HUES48 (cell line): Measurements from ENCODE around the gene NEDD4L.
"Not testable (repeated sequence)": the region's sequence is repeated elsewhere in the genome, so short reads cannot be mapped to it uniquely, and the experiment has no call there.

ENCODE experiments used
- H3K27ac ChIP-seq: one replicate; pipeline ENCODE4 v1.7.0; 2013; ENCODE audit warnings: low read depth, low read length, inconsistent platforms
- H3K27me3 ChIP-seq: 2 replicates; pipeline ENCODE4 v1.6.1; 2013; ENCODE audit warnings: mild to moderate bottlenecking, low read length; ENCODE audit not compliant: control insufficient read depth, insufficient read depth
- H3K36me3 ChIP-seq: 2 replicates; pipeline ENCODE4 v1.6.1; 2013; ENCODE audit warnings: low read length; ENCODE audit not compliant: control insufficient read depth, insufficient read depth
- H3K4me1 ChIP-seq: 2 replicates; pipeline ENCODE4 v1.6.1; 2013; ENCODE audit warnings: mild to moderate bottlenecking, low read length; ENCODE audit not compliant: control insufficient read depth, insufficient read depth
- H3K4me3 ChIP-seq: 2 replicates; pipeline ENCODE4 v1.5.1; 2013; ENCODE audit warnings: mild to moderate bottlenecking, low read depth, low read length
- H3K9ac ChIP-seq: 2 replicates; pipeline ENCODE4 v1.6.1; 2013; ENCODE audit warnings: mild to moderate bottlenecking, low read depth, low read length, moderate library complexity
- H3K9me3 ChIP-seq: 2 replicates; pipeline ENCODE4 v1.6.1; 2013; ENCODE audit warnings: low read length; ENCODE audit not compliant: control insufficient read depth, insufficient read depth

Gene NEDD4L

DNA sequence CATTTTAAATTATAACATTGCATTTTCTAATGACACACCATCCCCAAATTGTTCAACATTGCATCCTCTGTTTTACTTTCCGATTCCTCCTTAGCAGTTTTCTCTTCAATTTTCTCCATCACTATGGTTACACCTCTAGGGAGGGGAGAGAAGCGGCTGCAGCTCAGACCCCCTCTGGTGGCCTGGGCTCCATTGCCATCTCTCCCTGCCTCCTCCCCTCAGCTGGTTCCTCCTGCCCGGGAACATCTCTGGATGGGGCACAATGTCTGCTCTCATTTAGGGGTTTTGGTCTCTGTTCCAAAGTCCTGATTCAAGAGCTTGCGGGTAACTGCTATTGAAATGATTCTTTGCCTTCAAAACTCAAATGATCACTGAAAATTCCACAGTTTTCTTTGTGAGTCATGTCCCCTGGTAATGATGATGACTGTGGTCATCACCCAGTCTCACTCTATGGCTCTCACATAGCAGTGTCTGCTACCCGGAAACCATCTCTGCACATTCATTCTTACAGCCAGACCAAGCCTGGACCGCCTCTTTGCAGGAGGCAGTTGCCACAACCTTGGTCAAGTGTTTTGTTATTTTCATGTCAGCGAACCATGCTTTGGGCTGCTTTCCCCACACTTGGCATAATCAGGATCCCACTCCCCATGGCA, 321.0 kb downstream of the NEDD4L start:
- Histone ChIP-seq H3K9ac (no peak overlapping the region), H3K4me1 (peaks cover 4% of the 10 kb centered on the region; the same call in 1 of the 2 replicates)

DNA sequence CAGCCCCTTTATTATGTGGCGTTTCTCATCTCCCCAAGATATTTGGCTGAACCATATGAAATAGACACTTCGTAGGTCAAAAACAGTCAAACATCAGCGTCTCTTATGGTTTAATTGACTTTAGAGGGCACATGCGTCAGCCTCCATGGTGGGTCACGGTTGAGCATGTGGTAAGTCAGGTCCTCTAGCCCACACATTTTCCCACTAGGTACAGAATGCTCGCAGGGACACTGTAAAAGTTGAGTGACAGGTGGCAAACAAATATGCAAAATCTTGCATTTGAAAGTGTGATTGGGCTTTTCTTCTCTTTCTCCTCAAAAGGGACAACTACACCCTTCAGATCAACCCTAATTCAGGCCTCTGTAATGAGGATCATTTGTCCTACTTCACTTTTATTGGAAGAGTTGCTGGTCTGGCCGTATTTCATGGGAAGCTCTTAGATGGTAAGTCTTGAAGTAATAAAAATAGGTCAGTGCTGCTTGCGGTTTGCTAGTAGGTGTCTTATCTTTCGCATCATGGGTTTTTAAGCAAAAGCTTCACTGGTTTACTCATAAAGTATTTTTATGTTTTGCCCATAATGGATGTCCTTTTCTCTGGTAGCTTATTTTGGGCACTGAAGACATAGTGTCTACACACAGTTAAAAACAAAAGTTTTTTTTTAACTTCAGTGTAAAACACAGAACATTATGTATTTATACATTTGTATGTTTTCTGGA, 323.6 kb downstream of the NEDD4L start:
- H3K9ac ChIP-seq, result no peak overlapping the region
- no peaks in the 10 kb centered on the region for H3K9me3 ChIP-seq
- peaks cover 4% of the 10 kb centered on the region; the same call in 1 of the 2 replicates for H3K4me1 ChIP-seq
- no peaks in the 10 kb centered on the region for H3K27me3 ChIP-seq
- H3K27ac ChIP-seq, result no peak overlapping the region
- no peak overlapping the region for H3K4me3 ChIP-seq
- peaks cover 75% of the 10 kb centered on the region for H3K36me3 ChIP-seq

More for the DNA sequence above, 321.0 kb downstream of the NEDD4L start:
- H3K36me3 ChIP-seq, result peaks cover 61% of the 10 kb centered on the region
- H3K27ac ChIP-seq, result no peak overlapping the region
- H3K4me3 ChIP-seq, result no peak overlapping the region
- H3K27me3 ChIP-seq, result no peaks in the 10 kb centered on the region
- H3K9me3 ChIP-seq, result no peaks in the 10 kb centered on the region

DNA sequence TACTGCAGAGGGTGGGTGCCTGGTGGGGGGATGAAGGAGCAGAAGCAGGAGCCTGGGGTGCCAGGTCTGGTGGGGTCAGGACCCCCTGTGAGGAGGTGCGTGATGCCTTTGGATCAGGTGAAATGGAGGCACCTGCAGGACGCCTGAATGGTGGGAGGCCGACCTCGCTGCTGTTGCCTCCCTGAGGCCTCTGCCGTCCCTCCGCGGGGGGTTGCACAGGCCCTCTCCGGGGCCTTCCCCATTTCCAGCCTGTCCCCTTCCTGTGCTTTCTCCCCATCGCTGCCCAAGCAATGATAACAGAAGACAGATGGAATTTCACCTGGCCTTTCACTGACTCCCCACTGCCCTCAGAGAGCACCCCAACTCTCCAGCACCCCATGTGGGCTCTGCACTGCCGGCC, 325.6 kb downstream of the NEDD4L start:
- H3K9me3 ChIP-seq, result no peaks in the 10 kb centered on the region
- H3K9ac ChIP-seq, result no peak overlapping the region
- peaks cover 87% of the 10 kb centered on the region for H3K36me3 ChIP-seq
- no peaks in the 10 kb centered on the region for H3K27me3 ChIP-seq
- H3K4me1 ChIP-seq, result no peaks in the 10 kb centered on the region
- H3K27ac ChIP-seq, result no peak overlapping the region
- no peak overlapping the region for H3K4me3 ChIP-seq

DNA sequence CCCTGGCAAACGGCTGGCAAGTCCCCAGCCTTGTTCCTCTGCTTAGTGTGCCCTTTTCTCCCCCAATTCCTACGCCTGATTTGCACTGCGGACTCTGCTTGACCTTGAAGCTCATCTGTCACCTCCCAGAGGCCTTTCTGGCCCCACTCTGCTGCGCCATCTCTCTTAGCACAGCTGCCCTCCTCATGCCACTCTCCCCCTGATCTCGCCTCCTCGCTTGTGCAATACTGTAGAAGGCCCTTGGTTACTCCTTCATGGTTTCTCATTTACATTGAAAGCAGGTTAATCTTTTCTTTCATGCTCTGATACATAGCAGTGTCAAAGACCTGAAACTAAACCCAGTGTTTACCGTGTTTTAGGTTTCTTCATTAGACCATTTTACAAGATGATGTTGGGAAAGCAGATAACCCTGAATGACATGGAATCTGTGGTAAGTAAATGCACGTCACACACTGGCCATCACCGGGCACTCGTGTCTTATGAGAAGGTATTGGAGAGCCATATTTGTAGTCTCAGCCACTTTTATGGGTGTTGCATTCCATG, 326.1 kb downstream of the NEDD4L start:
- Histone ChIP-seq H3K9me3 (no peaks in the 10 kb centered on the region), H3K4me3 (no peak overlapping the region), H3K4me1 (no peaks in the 10 kb centered on the region), H3K9ac (no peak overlapping the region), H3K36me3 (peaks cover 87% of the 10 kb centered on the region), H3K27ac (no peak overlapping the region), H3K27me3 (no peaks in the 10 kb centered on the region)

DNA sequence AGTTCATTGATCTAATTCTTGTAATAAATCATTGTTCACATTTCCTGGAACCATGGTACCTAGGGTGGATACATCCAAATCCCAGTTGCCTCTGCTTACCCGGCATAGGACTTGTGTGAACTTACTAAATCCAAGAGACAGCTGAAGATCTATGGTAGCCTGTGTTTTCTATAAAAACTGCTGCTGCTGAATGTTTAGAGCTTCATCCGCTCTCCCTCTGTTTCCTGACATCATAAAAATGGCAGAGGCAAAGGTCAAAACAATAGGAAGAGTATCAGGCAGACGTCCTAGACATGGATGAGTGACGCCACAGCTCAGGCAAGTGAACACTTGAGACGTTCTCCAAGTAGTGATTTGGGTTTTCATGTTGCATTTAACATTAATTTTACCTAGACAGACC, 326.6 kb downstream of the NEDD4L start:
- H3K27me3 ChIP-seq, result no peaks in the 10 kb centered on the region
- H3K36me3 ChIP-seq, result peaks cover 86% of the 10 kb centered on the region
- H3K4me1 ChIP-seq, result no peaks in the 10 kb centered on the region
- no peak overlapping the region for H3K9ac ChIP-seq
- no peak overlapping the region for H3K4me3 ChIP-seq
- no peaks in the 10 kb centered on the region for H3K9me3 ChIP-seq
- no peak overlapping the region for H3K27ac ChIP-seq

DNA sequence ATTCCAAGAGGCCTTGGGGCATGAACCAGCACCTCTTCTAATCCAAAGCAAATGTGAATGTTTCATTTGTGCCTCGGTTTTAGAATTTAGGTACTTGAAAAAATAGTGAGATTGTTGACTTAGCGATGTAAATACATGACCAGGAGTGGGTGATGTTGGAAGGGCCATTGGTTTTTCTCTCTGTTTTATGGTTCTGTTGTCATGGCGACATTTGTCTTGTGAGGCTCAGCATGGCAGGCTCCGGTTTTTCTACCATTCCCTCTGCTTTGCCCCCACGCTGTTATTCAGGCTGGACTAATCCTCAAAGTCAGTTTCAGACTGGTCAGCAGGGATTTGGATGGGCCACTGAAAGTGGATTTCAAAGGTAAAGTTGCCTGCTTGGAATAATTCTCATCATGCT, 329.5 kb downstream of the NEDD4L start:
- H3K4me1 ChIP-seq, result no peaks in the 10 kb centered on the region
- H3K4me3 ChIP-seq, result no peak overlapping the region
- no peak overlapping the region for H3K9ac ChIP-seq
- no peaks in the 10 kb centered on the region for H3K27me3 ChIP-seq
- H3K36me3 ChIP-seq, result peaks cover 84% of the 10 kb centered on the region
- no peak overlapping the region for H3K27ac ChIP-seq
- no peaks in the 10 kb centered on the region for H3K9me3 ChIP-seq

DNA sequence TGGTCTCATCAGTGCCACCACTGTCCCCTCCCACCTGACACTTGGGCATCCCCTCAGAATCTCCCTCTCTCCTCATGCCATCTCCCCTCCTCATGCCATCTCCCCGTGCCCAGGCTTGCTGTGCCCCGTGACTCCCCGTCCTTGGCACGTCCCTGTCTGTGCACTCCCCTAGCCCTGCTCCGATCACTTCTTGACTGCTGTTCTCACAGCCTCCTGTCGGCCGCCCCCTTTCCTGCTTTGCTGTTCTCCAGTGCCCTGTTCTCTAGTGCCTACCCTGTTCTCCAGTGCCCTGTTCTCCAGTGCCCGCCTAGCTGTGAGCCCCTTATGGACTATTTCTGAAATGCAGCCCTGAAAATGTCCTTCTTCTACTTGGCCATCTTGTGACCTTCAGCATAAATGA, 331.0 kb downstream of the NEDD4L start:
- H3K36me3 ChIP-seq, result peaks cover 76% of the 10 kb centered on the region

DNA sequence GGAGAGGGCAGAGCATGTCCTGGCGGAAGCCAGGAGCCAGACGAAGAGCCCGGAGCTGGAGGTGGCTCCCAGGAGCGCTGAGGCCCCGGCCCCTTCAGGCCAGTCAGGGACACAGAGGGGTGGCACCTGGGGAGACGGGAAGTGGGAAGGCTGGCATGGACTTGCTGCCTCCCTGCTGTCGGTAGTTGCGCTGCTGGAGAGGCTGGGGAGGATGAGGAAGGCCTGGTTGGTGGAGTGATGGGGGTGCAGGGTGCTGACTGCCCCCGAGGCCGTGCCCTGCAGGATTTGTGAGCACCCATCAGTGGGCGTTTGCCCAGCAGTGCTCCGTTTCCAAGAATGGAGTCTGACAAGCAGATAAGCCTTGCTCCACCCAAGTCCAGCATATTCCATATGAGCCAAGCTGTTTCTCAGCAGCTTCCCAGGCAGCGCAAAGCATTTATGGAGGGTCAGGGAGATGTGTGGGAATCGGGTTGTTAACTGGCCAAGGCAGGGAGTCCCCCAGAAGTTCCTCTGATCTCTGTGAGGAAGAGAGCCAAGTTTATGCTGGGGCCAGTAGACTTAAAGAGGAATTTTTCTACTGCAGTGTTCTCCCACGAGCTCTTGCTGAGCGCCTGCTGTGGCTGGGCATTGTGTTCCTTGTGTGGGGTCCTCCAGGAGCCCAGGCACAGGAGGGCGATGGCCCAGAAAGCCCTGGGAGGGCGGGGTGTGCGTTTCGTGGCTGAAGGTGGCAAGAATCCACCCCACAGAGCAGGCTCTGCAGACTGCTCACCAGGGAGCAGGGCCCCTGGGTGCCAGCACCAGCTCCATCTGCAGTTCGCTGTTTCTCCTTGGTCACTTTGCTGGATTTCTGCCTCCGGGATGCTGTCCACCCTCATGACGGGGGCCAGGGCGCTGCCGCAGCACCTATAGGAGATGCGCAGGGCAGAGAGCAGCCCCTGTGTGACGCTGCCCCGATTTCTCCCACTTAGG, 334.7 kb downstream of the NEDD4L start:
- Histone ChIP-seq H3K36me3 (peaks cover 62% of the 10 kb centered on the region), H3K9ac (no peak overlapping the region), H3K27me3 (no peaks in the 10 kb centered on the region), H3K4me1 (no peaks in the 10 kb centered on the region), H3K27ac (no peak overlapping the region), H3K9me3 (no peaks in the 10 kb centered on the region), H3K4me3 (no peak overlapping the region)

More for the DNA sequence above, 331.0 kb downstream of the NEDD4L start:
- Histone ChIP-seq H3K4me3 (no peak overlapping the region), H3K27me3 (no peaks in the 10 kb centered on the region), H3K9ac (no peak overlapping the region), H3K27ac (no peak overlapping the region), H3K9me3 (no peaks in the 10 kb centered on the region), H3K4me1 (no peaks in the 10 kb centered on the region)

DNA sequence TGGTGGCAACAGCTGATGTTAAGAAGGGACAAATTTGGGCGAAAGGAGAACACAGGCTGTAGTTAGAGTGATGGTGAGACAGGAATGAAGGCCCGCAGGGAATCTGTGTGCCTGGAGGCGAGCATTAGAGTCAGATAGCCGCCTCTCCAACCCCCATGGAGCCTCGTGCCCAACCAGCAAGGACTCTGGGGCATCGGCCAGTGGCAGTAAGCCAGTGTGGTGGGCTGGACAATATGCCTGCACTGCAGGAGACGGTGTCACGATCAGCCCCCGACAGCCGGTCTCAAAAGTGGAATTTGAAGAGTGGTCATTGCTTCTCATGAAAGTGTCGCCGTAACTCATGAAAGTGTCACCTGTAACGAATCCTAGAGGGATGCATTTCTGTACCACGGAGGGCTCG, 335.4 kb downstream of the NEDD4L start:
- no peak overlapping the region for H3K9ac ChIP-seq
- no peak overlapping the region for H3K27ac ChIP-seq
- peaks cover 64% of the 10 kb centered on the region for H3K36me3 ChIP-seq
- H3K27me3 ChIP-seq, result no peaks in the 10 kb centered on the region
- H3K4me3 ChIP-seq, result no peak overlapping the region
- no peaks in the 10 kb centered on the region for H3K4me1 ChIP-seq
- no peaks in the 10 kb centered on the region for H3K9me3 ChIP-seq

DNA sequence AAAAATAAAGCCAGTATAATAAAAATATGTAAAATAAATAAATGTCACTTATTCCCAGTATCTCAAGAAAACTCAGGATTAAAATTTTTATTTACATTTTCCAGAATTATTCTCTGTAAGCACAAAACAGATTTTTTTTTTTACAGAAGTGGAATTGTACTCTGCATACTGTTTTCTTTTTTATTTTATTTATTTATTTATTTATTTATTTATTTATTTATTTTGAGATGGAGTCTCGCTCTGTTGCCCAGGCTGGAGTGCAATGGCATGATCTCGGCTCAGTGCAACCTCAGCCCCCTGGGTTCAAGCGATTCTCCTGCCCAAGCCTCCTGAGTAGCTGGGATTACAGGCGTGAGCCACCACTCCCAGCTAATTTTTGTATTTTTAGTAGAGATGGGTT, 336.1 kb downstream of the NEDD4L start:
- H3K36me3 ChIP-seq, result peaks cover 65% of the 10 kb centered on the region
- not testable (repeated sequence) for H3K27ac ChIP-seq, H3K9me3 ChIP-seq, H3K27me3 ChIP-seq, H3K4me1 ChIP-seq, H3K4me3 ChIP-seq, H3K9ac ChIP-seq
